ENCODE data around the gene AMPD2.

GRCh38 chr1:109657395-109657794 lies 37.8 kb downstream of the AMPD2 start:
- TF ChIP-seq CTCF (IDR thresholded peaks at IDR 0.05; ENCODE audit: control extremely low read depth in 1 of 3, insufficient read depth in 1 of 3, low read depth in 1 of 3, low read length in 3 of 3) (no peak), CHD1 (IDR thresholded peaks at IDR 0.05; ENCODE audit: low read depth, low read length) (no peak)

Measured in H1 (cell line).